ENCODE measurements around the gene DTD2.

DNA sequence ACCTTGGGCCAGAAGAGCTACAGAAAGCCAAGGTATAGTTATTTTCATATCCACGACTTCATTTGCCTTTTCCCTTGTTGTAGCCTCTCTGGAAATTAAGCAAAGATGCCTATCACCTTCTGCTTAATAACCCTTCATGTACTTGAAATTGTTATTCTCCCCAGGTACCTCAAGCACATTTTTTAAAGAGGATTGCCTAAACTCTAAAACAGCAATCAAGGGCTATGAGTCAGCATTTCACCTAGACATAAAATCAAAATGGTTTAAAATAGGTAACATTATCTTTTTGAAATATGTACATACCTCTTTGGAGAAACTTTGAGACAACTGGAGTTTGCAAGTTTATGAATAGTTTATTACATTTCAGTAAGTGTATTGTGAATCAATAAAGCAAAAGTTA, 11.6 kb downstream of the DTD2 start:
- no peak for TF ChIP-seq YY1 (tag by site-specific recombination; IDR thresholded peaks at IDR 0.05)
- TF ChIP-seq, protein P1, sequence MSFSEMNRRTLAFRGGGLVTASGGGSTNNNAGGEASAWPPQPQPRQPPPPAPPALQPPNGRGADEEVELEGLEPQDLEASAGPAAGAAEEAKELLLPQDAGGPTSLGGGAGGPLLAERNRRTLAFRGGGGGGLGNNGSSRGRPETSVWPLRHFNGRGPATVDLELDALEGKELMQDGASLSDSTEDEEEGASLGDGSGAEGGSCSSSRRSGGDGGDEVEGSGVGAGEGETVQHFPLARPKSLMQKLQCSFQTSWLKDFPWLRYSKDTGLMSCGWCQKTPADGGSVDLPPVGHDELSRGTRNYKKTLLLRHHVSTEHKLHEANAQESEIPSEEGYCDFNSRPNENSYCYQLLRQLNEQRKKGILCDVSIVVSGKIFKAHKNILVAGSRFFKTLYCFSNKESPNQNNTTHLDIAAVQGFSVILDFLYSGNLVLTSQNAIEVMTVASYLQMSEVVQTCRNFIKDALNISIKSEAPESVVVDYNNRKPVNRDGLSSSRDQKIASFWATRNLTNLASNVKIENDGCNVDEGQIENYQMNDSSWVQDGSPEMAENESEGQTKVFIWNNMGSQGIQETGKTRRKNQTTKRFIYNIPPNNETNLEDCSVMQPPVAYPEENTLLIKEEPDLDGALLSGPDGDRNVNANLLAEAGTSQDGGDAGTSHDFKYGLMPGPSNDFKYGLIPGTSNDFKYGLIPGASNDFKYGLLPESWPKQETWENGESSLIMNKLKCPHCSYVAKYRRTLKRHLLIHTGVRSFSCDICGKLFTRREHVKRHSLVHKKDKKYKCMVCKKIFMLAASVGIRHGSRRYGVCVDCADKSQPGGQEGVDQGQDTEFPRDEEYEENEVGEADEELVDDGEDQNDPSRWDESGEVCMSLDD (tag by site-specific recombination; IDR thresholded peaks at IDR 0.05), result no peak
- no peak for TF ChIP-seq ZNF530 (tag by site-specific recombination; IDR thresholded peaks at IDR 0.05; ENCODE audit: low read depth)
- TF ChIP-seq, protein P2, sequence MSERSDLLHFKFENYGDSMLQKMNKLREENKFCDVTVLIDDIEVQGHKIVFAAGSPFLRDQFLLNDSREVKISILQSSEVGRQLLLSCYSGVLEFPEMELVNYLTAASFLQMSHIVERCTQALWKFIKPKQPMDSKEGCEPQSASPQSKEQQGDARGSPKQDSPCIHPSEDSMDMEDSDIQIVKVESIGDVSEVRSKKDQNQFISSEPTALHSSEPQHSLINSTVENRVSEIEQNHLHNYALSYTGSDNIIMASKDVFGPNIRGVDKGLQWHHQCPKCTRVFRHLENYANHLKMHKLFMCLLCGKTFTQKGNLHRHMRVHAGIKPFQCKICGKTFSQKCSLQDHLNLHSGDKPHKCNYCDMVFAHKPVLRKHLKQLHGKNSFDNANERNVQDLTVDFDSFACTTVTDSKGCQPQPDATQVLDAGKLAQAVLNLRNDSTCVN (tag by site-specific recombination; optimal IDR thresholded peaks at IDR 0.05), result no peak
- TF ChIP-seq ZNF146 (tag by site-specific recombination; IDR thresholded peaks at IDR 0.05), result no peak
- TF ChIP-seq, protein P3, sequence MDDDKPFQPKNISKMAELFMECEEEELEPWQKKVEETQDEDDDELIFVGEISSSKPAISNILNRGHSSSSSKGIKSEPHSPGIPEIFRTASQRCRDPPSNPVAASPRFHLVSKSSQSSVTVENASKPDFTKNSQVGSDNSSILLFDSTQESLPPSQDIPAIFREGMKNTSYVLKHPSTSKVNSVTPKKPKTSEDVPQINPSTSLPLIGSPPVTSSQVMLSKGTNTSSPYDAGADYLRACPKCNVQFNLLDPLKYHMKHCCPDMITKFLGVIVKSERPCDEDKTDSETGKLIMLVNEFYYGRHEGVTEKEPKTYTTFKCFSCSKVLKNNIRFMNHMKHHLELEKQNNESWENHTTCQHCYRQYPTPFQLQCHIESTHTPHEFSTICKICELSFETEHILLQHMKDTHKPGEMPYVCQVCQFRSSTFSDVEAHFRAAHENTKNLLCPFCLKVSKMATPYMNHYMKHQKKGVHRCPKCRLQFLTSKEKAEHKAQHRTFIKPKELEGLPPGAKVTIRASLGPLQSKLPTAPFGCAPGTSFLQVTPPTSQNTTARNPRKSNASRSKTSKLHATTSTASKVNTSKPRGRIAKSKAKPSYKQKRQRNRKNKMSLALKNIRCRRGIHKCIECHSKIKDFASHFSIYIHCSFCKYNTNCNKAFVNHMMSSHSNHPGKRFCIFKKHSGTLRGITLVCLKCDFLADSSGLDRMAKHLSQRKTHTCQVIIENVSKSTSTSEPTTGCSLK (tag by site-specific recombination; IDR thresholded peaks at IDR 0.05), result no peak
- TF ChIP-seq ZSCAN30 (tag by site-specific recombination; IDR thresholded peaks at IDR 0.05), result no peak
- no peak for TF ChIP-seq ZXDB (tag by site-specific recombination; IDR thresholded peaks at IDR 0.05)
- TF ChIP-seq, protein P4, sequence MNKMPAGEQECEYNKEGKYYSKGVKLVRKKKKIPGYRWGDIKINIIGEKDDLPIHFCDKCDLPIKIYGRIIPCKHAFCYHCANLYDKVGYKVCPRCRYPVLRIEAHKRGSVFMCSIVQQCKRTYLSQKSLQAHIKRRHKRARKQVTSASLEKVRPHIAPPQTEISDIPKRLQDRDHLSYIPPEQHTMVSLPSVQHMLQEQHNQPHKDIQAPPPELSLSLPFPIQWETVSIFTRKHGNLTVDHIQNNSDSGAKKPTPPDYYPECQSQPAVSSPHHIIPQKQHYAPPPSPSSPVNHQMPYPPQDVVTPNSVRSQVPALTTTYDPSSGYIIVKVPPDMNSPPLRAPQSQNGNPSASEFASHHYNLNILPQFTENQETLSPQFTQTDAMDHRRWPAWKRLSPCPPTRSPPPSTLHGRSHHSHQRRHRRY (tag by site-specific recombination; IDR thresholded peaks at IDR 0.05), result no peak
- TF ChIP-seq ZNF513 (tag by site-specific recombination; IDR thresholded peaks at IDR 0.05), result no peak
